Measurements from ENCODE around the gene TESK2. TPM values are rescaled to one million over a fixed set of nuclear protein-coding genes. Genes with fewer than 3 reads are reported as not detected.

Gene TESK2
- total RNA-seq, 1 experiment from 2014 or later = 5.0 TPM

DNA sequence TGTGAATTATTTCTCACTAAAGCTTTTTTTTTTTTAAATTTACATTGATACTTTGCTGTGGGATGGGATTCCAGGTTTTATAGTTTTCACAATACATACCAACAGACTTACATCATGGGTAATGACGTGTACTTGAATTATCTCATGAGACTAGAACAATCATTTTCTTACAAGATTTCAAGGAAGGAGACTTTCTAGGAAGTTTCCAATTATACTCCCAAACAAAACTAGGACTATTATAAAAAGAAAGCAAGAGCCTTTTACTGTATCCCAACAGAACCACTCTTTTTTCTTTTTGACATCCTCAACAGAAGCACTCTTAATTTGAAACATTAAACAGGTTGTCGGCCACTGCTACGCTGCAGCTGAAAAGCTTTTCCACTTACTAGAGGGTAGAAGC, 48.7 kb downstream of the TESK2 start:
- H3K9me2 ChIP-seq (ENCODE audit: insufficient read depth) = no peaks in the 10 kb centered on the region
- H3K4me2 ChIP-seq (ENCODE audit: low read length) = no peak overlapping the region
- no peaks in the 10 kb centered on the region; the same call in 1 of the 2 replicates for H4K20me1 ChIP-seq (ENCODE audit: insufficient read depth)
- BruUV-seq (replicated peaks) = no TSS peak
- no peaks in the 10 kb centered on the region for H3K36me3 ChIP-seq (ENCODE audit: control insufficient read depth in 1 of 2, insufficient read depth in 2 of 2, low read length in 2 of 2)
- no peak overlapping the region for H3K4me3 ChIP-seq (replicated peaks in 1 of 2; ENCODE audit: low read depth in 1 of 2, low read length in 2 of 2)
- ChIA-PET POLR2A (no interaction called here), RAD21 (ENCODE audit: low non-redundant PET in 1 of 2, low total read pairs in 2 of 2, uncharacterized antibody in 2 of 2, unreplicated experiment in 2 of 2) (no interaction called here), CTCF (no interaction called here)
- no peaks in the 10 kb centered on the region for H3K79me2 ChIP-seq (ENCODE audit: insufficient read depth, low read length)
- no peaks in the 10 kb centered on the region for H3K9me3 ChIP-seq (ENCODE audit: control insufficient read depth in 1 of 2, insufficient read depth in 1 of 2, low read depth in 1 of 2, low read length in 2 of 2)
- H3K27ac ChIP-seq (ENCODE audit: low read depth, low read length) = no peak overlapping the region
- no peaks in the 10 kb centered on the region for H3K4me1 ChIP-seq (ENCODE audit: control insufficient read depth in 1 of 2, insufficient read depth in 2 of 2, low read length in 2 of 2)
- no peak for TF ChIP-seq JUND (IDR thresholded peaks at IDR 0.05)
- no peak for TF ChIP-seq ZFX (IDR thresholded peaks at IDR 0.05)
- TF ChIP-seq RAD21 (IDR thresholded peaks at IDR 0.05; ENCODE audit: low read depth) = no peak
- TF ChIP-seq REST (IDR thresholded peaks at IDR 0.05; ENCODE audit: low read depth) = no peak
- no peak for TF ChIP-seq SP1 (IDR thresholded peaks at IDR 0.05; ENCODE audit: low read depth)
- TF ChIP-seq SIN3A (IDR thresholded peaks at IDR 0.05; ENCODE audit: low read depth) = no peak
- TF ChIP-seq, protein P1, sequence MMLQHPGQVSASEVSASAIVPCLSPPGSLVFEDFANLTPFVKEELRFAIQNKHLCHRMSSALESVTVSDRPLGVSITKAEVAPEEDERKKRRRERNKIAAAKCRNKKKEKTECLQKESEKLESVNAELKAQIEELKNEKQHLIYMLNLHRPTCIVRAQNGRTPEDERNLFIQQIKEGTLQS (IDR thresholded peaks at IDR 0.05) = no peak
- TF ChIP-seq, protein P2, sequence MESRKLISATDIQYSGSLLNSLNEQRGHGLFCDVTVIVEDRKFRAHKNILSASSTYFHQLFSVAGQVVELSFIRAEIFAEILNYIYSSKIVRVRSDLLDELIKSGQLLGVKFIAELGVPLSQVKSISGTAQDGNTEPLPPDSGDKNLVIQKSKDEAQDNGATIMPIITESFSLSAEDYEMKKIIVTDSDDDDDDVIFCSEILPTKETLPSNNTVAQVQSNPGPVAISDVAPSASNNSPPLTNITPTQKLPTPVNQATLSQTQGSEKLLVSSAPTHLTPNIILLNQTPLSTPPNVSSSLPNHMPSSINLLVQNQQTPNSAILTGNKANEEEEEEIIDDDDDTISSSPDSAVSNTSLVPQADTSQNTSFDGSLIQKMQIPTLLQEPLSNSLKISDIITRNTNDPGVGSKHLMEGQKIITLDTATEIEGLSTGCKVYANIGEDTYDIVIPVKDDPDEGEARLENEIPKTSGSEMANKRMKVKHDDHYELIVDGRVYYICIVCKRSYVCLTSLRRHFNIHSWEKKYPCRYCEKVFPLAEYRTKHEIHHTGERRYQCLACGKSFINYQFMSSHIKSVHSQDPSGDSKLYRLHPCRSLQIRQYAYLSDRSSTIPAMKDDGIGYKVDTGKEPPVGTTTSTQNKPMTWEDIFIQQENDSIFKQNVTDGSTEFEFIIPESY (IDR thresholded peaks at IDR 0.05; ENCODE audit: extremely low read depth, insufficient replicate concordance, low read length) = no peak
- TF ChIP-seq POLR2AphosphoS5 (IDR thresholded peaks at IDR 0.05; ENCODE audit: low read depth, low read length) = no peak
- TF ChIP-seq SRF (IDR thresholded peaks at IDR 0.05; ENCODE audit: low read depth) = no peak
- no peak for TF ChIP-seq EZH2phosphoT487 (IDR thresholded peaks at IDR 0.05; ENCODE audit: borderline replicate concordance)
- no peak for TF ChIP-seq EZH2 (IDR thresholded peaks at IDR 0.05)
- H3K27me3 ChIP-seq (ENCODE audit: insufficient read depth, low read length) = no peaks in the 10 kb centered on the region
- ATAC-seq (no peak), DNase-seq (ENCODE audit: low read depth, low spot score) (no peak)
- intact Hi-C loops (cut with micrococcal nuclease) = no loop called here
- H2AFZ ChIP-seq (ENCODE audit: low read depth, low read length, poor library complexity, severe bottlenecking) = no peak overlapping the region
- H3K9ac ChIP-seq (ENCODE audit: low read length) = no peak overlapping the region
